OCI-LY7 (cell line): ENCODE results near the gene SORCS3.

ENCODE experiments used
- CTCF ChIP-seq: fragments of 200-600 bp; sonication (generic); conservative IDR thresholded peaks from 2 replicates; pipeline ENCODE4 v1.5.1; 2014; ENCODE audit warnings: mild to moderate bottlenecking, antibody characterized with exemption, low read length, moderate library complexity, mixed read lengths
- EZH2phosphoT487 ChIP-seq: fragments of 200-600 bp; sonication (generic); IDR thresholded peaks from 2 replicates; pipeline ENCODE4 v1.6.1; 2018; ENCODE audit warnings: low read depth, borderline replicate concordance, mild to moderate bottlenecking, mixed run types, antibody characterized with exemption, low read length, moderate library complexity, mixed read lengths

DNA sequence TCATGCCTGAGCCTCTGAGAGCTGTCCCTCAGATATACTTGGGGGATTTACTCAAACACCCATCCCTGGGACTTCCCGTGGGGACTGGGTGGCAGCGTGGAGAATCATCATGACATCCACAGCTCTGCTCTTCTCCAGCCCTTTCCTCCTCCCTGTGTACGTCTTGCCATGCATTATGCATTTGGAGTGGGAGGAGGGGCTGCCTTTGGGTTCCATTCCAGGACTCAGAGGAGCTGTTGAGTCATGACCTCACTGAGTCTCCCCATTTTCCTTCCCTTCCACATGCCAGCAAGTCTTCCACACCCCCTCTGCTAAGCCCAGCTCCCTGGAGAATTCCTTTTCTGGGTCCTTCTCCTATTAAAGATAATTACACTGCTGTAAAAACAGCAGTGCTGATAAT is 480.7 kb downstream of the SORCS3 start:
- no peak for TF ChIP-seq CTCF
- TF ChIP-seq EZH2phosphoT487: no peak
